GM18858 (cell line): ENCODE measurements around the gene UGT1A5.
"Not testable (repeated sequence)": the region's sequence is repeated elsewhere in the genome, so short reads cannot be mapped to it uniquely, and the experiment has no call there.

Source experiments
- ATAC-seq: cut with Tn5 transposase; IDR thresholded peaks from one replicate; pipeline ENCODE4 v1.9.1; 2021; ENCODE audit not compliant: unreplicated experiment

UGT1A5 gene

GRCh38 chr2:233745838-233746237 is 33.1 kb downstream of the UGT1A5 start:
- ATAC-seq = not testable (repeated sequence)

- no peak for ATAC-seq
These were observed 34.0 kb downstream of the UGT1A5 start for GRCh38 chr2:233746475-233747282.

GRCh38 chr2:233747283-233747544 is 34.5 kb downstream of the UGT1A5 start:
- ATAC-seq = no peak

- not testable (repeated sequence) for ATAC-seq
These were observed 38.0 kb downstream of the UGT1A5 start for GRCh38 chr2:233750689-233751088.

- ATAC-seq = not testable (repeated sequence)
These were observed 38.7 kb downstream of the UGT1A5 start for GRCh38 chr2:233751212-233752009.

- ATAC-seq = no peak
These were observed 42.3 kb downstream of the UGT1A5 start for GRCh38 chr2:233754872-233755611.

GRCh38 chr2:233756429-233757081 is 43.8 kb downstream of the UGT1A5 start:
- ATAC-seq = no peak

GRCh38 chr2:233758141-233758540 is 45.4 kb downstream of the UGT1A5 start:
- no peak for ATAC-seq

- no peak for ATAC-seq
These were observed 46.1 kb downstream of the UGT1A5 start for GRCh38 chr2:233758849-233759248.

- no peak for ATAC-seq
These were observed 47.3 kb downstream of the UGT1A5 start, which contains the start of gene UGT1A1 for GRCh38 chr2:233760043-233760442. Gene UGT1A1 (plus strand): TSS chr2:233760270. CDS start chr2:233760288, 18 bp downstream.

GRCh38 chr2:233761040-233761769 is 48.5 kb downstream of the UGT1A5 start:
- ATAC-seq = no peak

- ATAC-seq = no peak
These were observed 51.6 kb downstream of the UGT1A5 start for GRCh38 chr2:233764264-233764663.

- no peak for ATAC-seq
These were observed 52.1 kb downstream of the UGT1A5 start for GRCh38 chr2:233764761-233765160.

GRCh38 chr2:233766416-233766815 is 53.7 kb downstream of the UGT1A5 start:
- ATAC-seq = no peak

GRCh38 chr2:233768076-233768475 is 55.4 kb downstream of the UGT1A5 start:
- no peak for ATAC-seq

- ATAC-seq = no peak
These were observed 56.6 kb downstream of the UGT1A5 start for GRCh38 chr2:233769260-233769659.

GRCh38 chr2:233772153-233772552 is 59.4 kb downstream of the UGT1A5 start:
- ATAC-seq = no peak

GRCh38 chr2:233772583-233772982 is 59.9 kb downstream of the UGT1A5 start:
- no peak for ATAC-seq

- ATAC-seq = no peak
These were observed 61.1 kb downstream of the UGT1A5 start for GRCh38 chr2:233773854-233774253.

GRCh38 chr2:233775414-233775813 is 62.7 kb downstream of the UGT1A5 start:
- ATAC-seq = no peak
